ENCODE measurements around the gene TMTC3.
"Not testable (repeated sequence)": the region's sequence is repeated elsewhere in the genome, so short reads cannot be mapped to it uniquely, and the experiment has no call there.

Gene TMTC3

GRCh38 chr12:88141774-88142609, at the start of gene TMTC3, which contains the start of gene CEP290:
TMTC3 (plus strand) TSS chr12:88142307; CDS start chr12:88148316, 6,009 bp downstream.
CEP290 (minus strand) TSS chr12:88142088; CDS start chr12:88141307, 781 bp downstream.
- peak; percentile 97 for DNase-seq

- no peak for DNase-seq
Measured at GRCh38 chr12:88092771-88093170, 49.3 kb upstream of the TMTC3 start.

GRCh38 chr12:88093573-88093972, 48.5 kb upstream of the TMTC3 start:
- no peak for DNase-seq

- no peak for DNase-seq
Measured at GRCh38 chr12:88108021-88108420, 34.1 kb upstream of the TMTC3 start.

- peak in 1 of 2 donors; percentile 46 for DNase-seq
Measured at GRCh38 chr12:88111074-88111652, 30.9 kb upstream of the TMTC3 start.

- DNase-seq = no peak
Measured at GRCh38 chr12:88113871-88114270, 28.2 kb upstream of the TMTC3 start.

- no peak for DNase-seq
Measured at GRCh38 chr12:88122666-88123065, 19.4 kb upstream of the TMTC3 start.

- no peak for DNase-seq
Measured at GRCh38 chr12:88127099-88127498, 15.0 kb upstream of the TMTC3 start.

GRCh38 chr12:88127855-88128254, 14.3 kb upstream of the TMTC3 start:
- no peak for DNase-seq

- no peak for DNase-seq
Measured at GRCh38 chr12:88132392-88132791, 9.7 kb upstream of the TMTC3 start.

- DNase-seq = not testable (repeated sequence)
Measured at GRCh38 chr12:88133181-88133580, 8.9 kb upstream of the TMTC3 start.

GRCh38 chr12:88139711-88140110, 2.4 kb upstream of the TMTC3 start:
- not testable (repeated sequence) for DNase-seq

GRCh38 chr12:88141425-88141773, 708 bp upstream of the TMTC3 start:
- no peak for DNase-seq

GRCh38 chr12:88142610-88142991, 494 bp downstream of the TMTC3 start:
- DNase-seq = peak; percentile 11 to 23

- no peak for DNase-seq
Measured at GRCh38 chr12:88144037-88144436, 1.9 kb downstream of the TMTC3 start.

DNA sequence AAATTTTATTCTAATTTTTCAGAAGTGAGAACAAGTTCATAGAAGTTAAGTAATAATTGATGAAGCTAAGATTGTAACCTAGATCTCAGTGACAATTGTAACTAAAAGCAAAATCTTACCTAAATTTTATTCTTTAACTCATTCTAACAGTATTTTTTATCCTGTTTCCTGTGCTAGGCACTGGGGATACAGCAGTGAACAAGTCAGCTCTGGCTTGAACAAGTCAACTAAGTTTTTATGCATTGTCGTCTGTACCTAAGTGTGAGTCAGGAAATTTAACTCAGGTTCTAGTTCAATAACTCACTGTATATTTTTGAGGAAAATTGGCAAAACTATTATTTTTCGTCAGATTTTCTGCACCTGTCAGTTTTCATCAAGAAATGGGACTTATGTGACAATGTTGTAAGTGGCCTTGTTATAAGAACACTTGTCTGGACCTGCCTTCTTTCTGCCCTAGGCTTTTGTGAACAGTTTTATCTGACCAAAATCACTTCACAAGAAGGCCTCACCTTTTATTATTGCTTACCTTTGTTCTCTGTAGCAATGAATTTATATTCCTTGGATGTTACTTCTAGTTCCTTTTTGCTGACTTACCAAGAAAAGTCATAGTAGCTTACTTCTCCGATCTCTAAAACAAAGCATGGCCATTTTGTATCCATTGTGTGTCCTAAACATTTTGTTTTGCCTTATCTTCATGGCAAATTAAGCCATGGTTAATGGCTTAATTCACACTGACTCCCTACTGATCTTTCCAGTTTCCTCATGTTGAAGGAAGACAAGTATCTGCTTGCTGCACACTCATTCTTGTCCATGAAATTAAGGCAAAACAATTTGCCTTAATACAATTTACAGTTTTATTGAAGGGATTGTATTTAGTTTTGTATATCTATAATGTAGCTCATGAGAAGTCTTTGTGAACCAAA, 2.7 kb downstream of the TMTC3 start:
- DNase-seq = no peak

DNA sequence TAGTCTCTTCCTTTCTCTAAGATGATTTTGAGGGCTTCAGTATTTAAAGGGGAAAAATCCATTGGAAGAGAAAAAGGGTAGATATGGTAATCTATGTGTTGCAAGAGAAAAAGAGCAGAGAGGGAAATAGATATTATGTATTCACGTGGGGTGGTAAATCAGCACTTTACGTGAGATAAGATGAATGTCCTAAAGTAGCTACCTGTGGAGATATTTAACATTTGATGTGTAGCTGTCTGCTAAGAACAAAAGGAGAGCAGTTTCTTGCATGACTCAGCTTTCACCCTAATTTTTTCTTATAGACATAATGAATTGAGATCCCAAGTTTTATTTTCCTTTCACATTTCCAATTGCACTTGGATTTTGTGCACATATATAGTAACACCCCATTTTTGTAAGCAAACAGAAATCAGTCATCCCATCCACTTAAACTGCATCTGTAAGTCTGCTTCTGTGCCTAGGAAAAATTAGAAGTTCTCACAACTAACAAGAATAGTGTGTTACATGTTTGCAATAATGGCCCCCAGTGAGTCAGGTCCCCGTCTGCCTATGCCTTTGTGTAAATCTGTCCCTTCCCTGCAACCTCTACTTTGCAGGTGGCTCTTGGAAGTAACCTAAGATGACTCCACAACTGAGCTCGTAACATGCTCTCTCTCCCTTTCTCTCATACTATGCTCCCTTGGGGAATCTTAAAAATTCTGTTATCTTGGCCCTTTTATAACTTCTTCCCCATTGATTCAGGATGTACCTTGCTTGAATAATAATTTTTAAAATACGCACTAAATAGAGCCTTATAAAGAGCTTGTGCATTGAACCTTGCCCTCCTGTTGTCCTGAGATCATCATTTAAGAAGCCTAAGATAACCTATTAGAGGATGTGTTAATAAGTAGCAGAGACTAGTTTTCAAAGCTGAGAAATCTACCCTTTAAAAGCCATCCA, 3.7 kb downstream of the TMTC3 start:
- DNase-seq = no peak

DNA sequence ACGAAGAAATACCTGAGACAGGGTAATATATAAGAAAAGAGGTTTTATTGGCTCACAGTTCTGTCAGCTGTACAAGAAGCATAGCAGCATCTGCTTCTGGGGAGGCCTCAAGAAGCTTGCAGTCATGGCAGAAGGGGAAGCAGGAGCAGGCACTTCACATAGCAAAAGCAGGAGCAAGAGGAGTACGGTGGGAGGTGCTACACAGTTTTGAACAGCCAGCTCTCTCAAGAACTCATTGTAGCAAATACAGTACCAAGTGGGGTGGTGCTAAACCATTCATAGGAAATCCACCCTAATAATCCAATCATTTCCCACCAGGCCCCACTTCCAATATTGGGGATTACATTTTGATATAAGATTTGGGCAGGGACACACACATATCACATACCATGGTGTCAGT, 8.0 kb downstream of the TMTC3 start:
- DNase-seq = no peak

DNA sequence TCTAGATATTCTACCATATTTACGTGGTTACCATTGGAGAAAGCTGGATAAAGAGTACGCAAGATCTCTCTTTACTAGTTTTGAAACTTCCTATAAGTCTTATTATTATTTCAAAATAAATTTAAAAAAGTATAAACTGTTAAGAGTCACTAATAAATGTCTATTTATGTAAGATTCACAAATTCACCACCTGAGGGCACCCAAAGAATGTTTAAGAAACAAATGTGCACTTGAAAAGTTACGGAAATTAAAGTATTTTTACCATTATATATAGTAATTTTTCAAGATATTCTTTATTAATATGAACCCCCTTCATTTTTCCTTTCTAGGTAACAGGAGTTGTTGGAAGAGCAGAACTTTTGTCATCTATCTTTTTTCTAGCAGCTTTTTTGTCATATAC, 11.9 kb downstream of the TMTC3 start:
- DNase-seq = no peak

GRCh38 chr12:88156075-88156654, 14.1 kb downstream of the TMTC3 start:
- DNase-seq = no peak

GRCh38 chr12:88163371-88163770, 21.3 kb downstream of the TMTC3 start:
- no peak for DNase-seq

DNA sequence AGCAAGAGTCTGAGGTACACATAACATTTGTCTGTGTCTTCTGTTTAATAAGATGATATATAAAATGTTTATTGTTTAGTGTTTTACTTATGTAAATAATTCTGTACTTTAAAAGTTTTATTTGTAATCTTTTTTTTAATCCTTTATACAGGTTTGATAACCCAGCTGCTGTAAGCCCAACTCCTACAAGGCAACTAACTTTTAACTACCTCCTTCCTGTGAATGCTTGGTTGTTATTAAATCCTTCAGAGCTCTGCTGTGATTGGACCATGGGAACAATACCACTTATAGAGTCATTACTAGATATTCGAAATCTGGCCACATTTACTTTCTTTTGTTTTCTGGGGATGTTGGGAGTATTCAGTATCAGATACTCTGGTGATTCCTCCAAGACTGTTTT, 24.1 kb downstream of the TMTC3 start:
- no peak for DNase-seq

All from CD4-positive, alpha-beta T cell treated with Interleukin-4 for 1 hour (primary cell).